Endothelial cell of coronary artery (primary cell): ENCODE results near the gene CACNA1A. TPM values are rescaled to one million over a fixed set of nuclear protein-coding genes. Genes with fewer than 3 reads are reported as not detected.

ENCODE experiments used
- total RNA-seq: library from RNA; depleted of rRNA; stranded (reverse); fragments of >200 nt; gene quantifications from 2 replicates; pipeline ENCODE4 v1.2.3, GENCODE V29; 2014

The CACNA1A gene
- total RNA-seq: 0.09 and 0.18 TPM in 2 replicates

GRCh38 chr19:13506471-13506820 is at the start of gene CACNA1A:
CACNA1A (minus strand) TSS chr19:13506479; CDS start chr19:13506224, 255 bp downstream.

